SK-N-SH treated with all-trans-retinoic acid at 6 μM for 48 hours (cell line): ENCODE data around the gene TST.

Source experiments
- ATAC-seq: fragments of 200-7000 bp; cut with Tn5 transposase; 3 replicates; pipeline ENCODE4 v1.9.1; 2020; ENCODE audit warnings: mild to moderate bottlenecking, moderate library complexity
- ARNTL ChIP-seq: fragments of 450-650 bp; formaldehyde crosslinking; IDR thresholded peaks from 2 replicates; pipeline ENCODE4 v1.5.0; 2020; ENCODE audit warnings: low read depth, mild to moderate bottlenecking, moderate library complexity, borderline replicate concordance
- BACH2 ChIP-seq: fragments of 250-450 bp; sonication (Bioruptor Pico); IDR thresholded peaks from 2 replicates; pipeline ENCODE4 v1.9.0; 2021; ENCODE audit warnings: mild to moderate bottlenecking, borderline replicate concordance
- CSDC2 ChIP-seq: fragments of 250-450 bp; sonication (Bioruptor Pico); IDR thresholded peaks from 2 replicates; pipeline ENCODE4 v1.5.0; 2020; ENCODE audit warnings: mild to moderate bottlenecking, moderate library complexity
- ESRRG ChIP-seq: fragments of 250-450 bp; sonication (Bioruptor Pico); IDR thresholded peaks from 2 replicates; pipeline ENCODE4 v1.6.1; 2021; ENCODE audit warnings: mild to moderate bottlenecking
- GLIS3 ChIP-seq: fragments of 250-450 bp; sonication (Bioruptor Pico); IDR thresholded peaks from 2 replicates; pipeline ENCODE4 v1.5.0; 2020; ENCODE audit warnings: mild to moderate bottlenecking, moderate library complexity
- ISL1 ChIP-seq: fragments of 250-450 bp; sonication (Bioruptor Pico); IDR thresholded peaks from 2 replicates; pipeline ENCODE4 v2.1.2; 2022; ENCODE audit warnings: mild to moderate bottlenecking, moderate library complexity
- OSR1 ChIP-seq: fragments of 250-450 bp; sonication (Bioruptor Pico); IDR thresholded peaks from 2 replicates; pipeline ENCODE4 v1.8.0; 2022; ENCODE audit warnings: moderate library complexity, mild to moderate bottlenecking, inconsistent platforms
- PPARA ChIP-seq: fragments of 250-450 bp; sonication (Bioruptor Pico); IDR thresholded peaks from 2 replicates; pipeline ENCODE4 v1.5.0; 2020; ENCODE audit warnings: mild to moderate bottlenecking, borderline replicate concordance
- RARB ChIP-seq: fragments of 250-450 bp; sonication (Bioruptor Pico); IDR thresholded peaks from 2 replicates; pipeline ENCODE4 v1.8.0; 2021; ENCODE audit warnings: mild to moderate bottlenecking, moderate library complexity
- SNAI2 ChIP-seq: fragments of 250-450 bp; sonication (Bioruptor Pico); IDR thresholded peaks from 2 replicates; pipeline ENCODE4 v1.5.0; 2020; ENCODE audit warnings: mild to moderate bottlenecking, moderate library complexity
- TOX ChIP-seq: fragments of 250-450 bp; sonication (Bioruptor Pico); IDR thresholded peaks from 2 replicates; pipeline ENCODE4 v1.8.0; 2021; ENCODE audit warnings: mild to moderate bottlenecking, moderate library complexity, borderline replicate concordance
- ZC3H10 ChIP-seq: fragments of 250-450 bp; sonication (Bioruptor Pico); IDR thresholded peaks from 2 replicates; pipeline ENCODE4 v1.5.1; 2021; ENCODE audit warnings: mild to moderate bottlenecking, moderate library complexity
- ZFP3 ChIP-seq: fragments of 250-450 bp; sonication (Bioruptor Pico); IDR thresholded peaks from 2 replicates; pipeline ENCODE4 v1.5.0; 2020; ENCODE audit warnings: mild to moderate bottlenecking, moderate library complexity
- ZFP30 ChIP-seq: fragments of 450-650 bp; formaldehyde crosslinking; IDR thresholded peaks from 2 replicates; pipeline ENCODE4 v1.5.0; 2022; ENCODE audit warnings: mild to moderate bottlenecking, moderate library complexity
- ZNF565 ChIP-seq: fragments of 450-650 bp; formaldehyde crosslinking; conservative IDR thresholded peaks from 2 replicates; pipeline ENCODE4 v1.5.0; 2020; ENCODE audit warnings: low read depth, mild to moderate bottlenecking, moderate library complexity
- ZNF70 ChIP-seq: fragments of 450-650 bp; formaldehyde crosslinking; IDR thresholded peaks from 2 replicates; pipeline ENCODE4 v1.5.0; 2020; ENCODE audit warnings: mild to moderate bottlenecking, moderate library complexity
- ZNF8 ChIP-seq: fragments of 450-650 bp; formaldehyde crosslinking; IDR thresholded peaks from 2 replicates; pipeline ENCODE4 v1.5.0; 2020; ENCODE audit warnings: mild to moderate bottlenecking, moderate library complexity
- TF ChIP-seq, protein P1 (sequence below): fragments of 250-450 bp; sonication (Bioruptor Pico); IDR thresholded peaks from 2 replicates; pipeline ENCODE4 v1.5.1; 2020; ENCODE audit warnings: low read depth, mild to moderate bottlenecking, moderate library complexity
- TF ChIP-seq, protein P2 (sequence below): fragments of 250-450 bp; sonication (Bioruptor Pico); IDR thresholded peaks from 2 replicates; pipeline ENCODE4 v1.8.0; 2021; ENCODE audit warnings: low read depth, mild to moderate bottlenecking, moderate library complexity, borderline replicate concordance
- TF ChIP-seq, protein P3 (sequence below): fragments of 250-450 bp; sonication (Bioruptor Pico); IDR thresholded peaks from 2 replicates; pipeline ENCODE4 v1.5.0; 2020; ENCODE audit warnings: mild to moderate bottlenecking, moderate library complexity
- TF ChIP-seq, protein P4 (sequence below): fragments of 250-450 bp; sonication (Bioruptor Pico); IDR thresholded peaks from 2 replicates; pipeline ENCODE4 v1.5.1; 2021; ENCODE audit warnings: mild to moderate bottlenecking, moderate library complexity

Gene TST

DNA sequence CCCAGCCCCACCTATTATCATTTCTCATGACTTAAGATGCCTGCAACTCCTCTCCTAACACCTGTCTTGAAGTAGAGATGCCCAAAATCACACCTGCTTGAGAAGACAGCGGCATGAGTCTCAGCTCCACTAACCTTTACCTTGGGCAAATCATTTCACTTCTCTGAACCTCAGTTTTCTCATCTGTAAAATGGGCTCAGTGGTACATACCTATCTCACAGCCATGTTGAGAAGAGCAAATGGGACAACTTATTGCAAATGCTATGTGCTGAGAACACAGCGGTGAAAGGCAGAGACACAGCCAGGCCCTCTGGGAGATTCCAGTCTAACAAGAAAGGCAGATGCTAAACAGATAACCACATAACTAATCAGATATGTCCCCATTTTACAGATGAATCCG, 7.8 kb downstream of the TST start:
- TF ChIP-seq TOX (no peak), RARB (CRISPR knock-in tag) (no peak), OSR1 (CRISPR knock-in tag) (no peak), ZNF8 (CRISPR knock-in tag) (no peak), PPARA (CRISPR knock-in tag) (no peak), ISL1 (CRISPR knock-in tag) (no peak), ESRRG (no peak), GLIS3 (CRISPR knock-in tag) (no peak), CSDC2 (CRISPR knock-in tag) (no peak), ZC3H10 (CRISPR knock-in tag) (no peak), BACH2 (CRISPR knock-in tag) (no peak)
- TF ChIP-seq, protein P1, sequence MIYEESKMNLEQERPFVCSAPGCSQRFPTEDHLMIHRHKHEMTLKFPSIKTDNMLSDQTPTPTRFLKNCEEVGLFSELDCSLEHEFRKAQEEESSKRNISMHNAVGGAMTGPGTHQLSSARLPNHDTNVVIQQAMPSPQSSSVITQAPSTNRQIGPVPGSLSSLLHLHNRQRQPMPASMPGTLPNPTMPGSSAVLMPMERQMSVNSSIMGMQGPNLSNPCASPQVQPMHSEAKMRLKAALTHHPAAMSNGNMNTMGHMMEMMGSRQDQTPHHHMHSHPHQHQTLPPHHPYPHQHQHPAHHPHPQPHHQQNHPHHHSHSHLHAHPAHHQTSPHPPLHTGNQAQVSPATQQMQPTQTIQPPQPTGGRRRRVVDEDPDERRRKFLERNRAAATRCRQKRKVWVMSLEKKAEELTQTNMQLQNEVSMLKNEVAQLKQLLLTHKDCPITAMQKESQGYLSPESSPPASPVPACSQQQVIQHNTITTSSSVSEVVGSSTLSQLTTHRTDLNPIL (CRISPR knock-in tag): no peak
- TF ChIP-seq, protein P2, sequence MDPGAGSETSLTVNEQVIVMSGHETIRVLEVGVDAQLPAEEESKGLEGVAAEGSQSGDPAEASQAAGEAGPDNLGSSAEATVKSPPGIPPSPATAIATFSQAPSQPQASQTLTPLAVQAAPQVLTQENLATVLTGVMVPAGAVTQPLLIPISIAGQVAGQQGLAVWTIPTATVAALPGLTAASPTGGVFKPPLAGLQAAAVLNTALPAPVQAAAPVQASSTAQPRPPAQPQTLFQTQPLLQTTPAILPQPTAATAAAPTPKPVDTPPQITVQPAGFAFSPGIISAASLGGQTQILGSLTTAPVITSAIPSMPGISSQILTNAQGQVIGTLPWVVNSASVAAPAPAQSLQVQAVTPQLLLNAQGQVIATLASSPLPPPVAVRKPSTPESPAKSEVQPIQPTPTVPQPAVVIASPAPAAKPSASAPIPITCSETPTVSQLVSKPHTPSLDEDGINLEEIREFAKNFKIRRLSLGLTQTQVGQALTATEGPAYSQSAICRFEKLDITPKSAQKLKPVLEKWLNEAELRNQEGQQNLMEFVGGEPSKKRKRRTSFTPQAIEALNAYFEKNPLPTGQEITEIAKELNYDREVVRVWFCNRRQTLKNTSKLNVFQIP (CRISPR knock-in tag): no peak
- ATAC-seq: no peak

DNA sequence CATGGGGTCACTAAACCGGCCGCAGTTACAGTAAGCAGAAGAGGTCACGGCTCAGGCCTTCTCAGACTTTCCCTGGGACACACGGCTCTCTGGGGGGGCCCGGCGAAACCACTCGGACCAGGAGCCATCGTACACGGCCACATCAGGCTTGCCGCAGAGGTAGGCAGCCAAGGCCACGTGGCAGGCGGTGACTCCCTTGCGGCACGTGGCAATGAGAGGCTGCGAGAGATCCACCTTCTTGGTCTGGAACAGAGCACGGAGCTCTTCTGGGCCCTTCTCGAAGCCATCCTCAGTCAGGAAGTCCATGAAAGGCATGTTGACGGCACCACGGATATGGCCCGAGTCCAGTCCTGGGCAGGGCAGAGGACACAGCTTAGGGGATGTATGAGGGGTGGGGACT, 8.3 kb downstream of the TST start:
- TF ChIP-seq PPARA (CRISPR knock-in tag) (no peak), ZFP30 (CRISPR knock-in tag) (no peak), ZC3H10 (CRISPR knock-in tag) (no peak), ZNF70 (CRISPR knock-in tag) (no peak), RARB (CRISPR knock-in tag) (no peak), CSDC2 (CRISPR knock-in tag) (no peak), ISL1 (CRISPR knock-in tag) (no peak), ESRRG (no peak)
- TF ChIP-seq, protein P3, sequence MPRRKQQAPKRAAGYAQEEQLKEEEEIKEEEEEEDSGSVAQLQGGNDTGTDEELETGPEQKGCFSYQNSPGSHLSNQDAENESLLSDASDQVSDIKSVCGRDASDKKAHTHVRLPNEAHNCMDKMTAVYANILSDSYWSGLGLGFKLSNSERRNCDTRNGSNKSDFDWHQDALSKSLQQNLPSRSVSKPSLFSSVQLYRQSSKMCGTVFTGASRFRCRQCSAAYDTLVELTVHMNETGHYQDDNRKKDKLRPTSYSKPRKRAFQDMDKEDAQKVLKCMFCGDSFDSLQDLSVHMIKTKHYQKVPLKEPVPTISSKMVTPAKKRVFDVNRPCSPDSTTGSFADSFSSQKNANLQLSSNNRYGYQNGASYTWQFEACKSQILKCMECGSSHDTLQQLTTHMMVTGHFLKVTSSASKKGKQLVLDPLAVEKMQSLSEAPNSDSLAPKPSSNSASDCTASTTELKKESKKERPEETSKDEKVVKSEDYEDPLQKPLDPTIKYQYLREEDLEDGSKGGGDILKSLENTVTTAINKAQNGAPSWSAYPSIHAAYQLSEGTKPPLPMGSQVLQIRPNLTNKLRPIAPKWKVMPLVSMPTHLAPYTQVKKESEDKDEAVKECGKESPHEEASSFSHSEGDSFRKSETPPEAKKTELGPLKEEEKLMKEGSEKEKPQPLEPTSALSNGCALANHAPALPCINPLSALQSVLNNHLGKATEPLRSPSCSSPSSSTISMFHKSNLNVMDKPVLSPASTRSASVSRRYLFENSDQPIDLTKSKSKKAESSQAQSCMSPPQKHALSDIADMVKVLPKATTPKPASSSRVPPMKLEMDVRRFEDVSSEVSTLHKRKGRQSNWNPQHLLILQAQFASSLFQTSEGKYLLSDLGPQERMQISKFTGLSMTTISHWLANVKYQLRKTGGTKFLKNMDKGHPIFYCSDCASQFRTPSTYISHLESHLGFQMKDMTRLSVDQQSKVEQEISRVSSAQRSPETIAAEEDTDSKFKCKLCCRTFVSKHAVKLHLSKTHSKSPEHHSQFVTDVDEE (CRISPR knock-in tag): no peak
- ATAC-seq: no peak

DNA sequence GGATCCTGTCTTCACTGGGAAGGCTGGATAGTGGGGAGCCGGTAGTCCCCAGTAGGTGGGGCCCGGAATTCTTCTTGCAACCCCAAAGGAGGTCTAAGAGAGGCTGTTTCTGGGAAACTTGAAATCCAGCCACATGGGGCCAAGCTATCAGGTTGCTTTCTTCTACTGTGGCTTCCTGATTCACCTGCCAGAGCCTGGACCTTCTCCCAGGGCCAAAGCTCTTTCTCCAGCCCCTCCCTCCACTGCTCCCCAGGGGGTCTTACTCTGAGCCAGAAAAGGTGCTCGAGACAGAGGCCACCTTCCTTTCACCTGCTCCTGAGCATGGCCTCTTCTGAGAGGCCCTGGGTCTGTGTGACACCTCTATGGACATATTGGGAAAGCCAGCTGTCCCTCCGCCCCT, 9.1 kb downstream of the TST start:
- ATAC-seq: no peak
- TF ChIP-seq ZFP30 (CRISPR knock-in tag): no peak
- no peak for TF ChIP-seq ZNF565 (CRISPR knock-in tag)
- TF ChIP-seq ISL1 (CRISPR knock-in tag): no peak
- no peak for TF ChIP-seq RARB (CRISPR knock-in tag)
- TF ChIP-seq, protein P4, sequence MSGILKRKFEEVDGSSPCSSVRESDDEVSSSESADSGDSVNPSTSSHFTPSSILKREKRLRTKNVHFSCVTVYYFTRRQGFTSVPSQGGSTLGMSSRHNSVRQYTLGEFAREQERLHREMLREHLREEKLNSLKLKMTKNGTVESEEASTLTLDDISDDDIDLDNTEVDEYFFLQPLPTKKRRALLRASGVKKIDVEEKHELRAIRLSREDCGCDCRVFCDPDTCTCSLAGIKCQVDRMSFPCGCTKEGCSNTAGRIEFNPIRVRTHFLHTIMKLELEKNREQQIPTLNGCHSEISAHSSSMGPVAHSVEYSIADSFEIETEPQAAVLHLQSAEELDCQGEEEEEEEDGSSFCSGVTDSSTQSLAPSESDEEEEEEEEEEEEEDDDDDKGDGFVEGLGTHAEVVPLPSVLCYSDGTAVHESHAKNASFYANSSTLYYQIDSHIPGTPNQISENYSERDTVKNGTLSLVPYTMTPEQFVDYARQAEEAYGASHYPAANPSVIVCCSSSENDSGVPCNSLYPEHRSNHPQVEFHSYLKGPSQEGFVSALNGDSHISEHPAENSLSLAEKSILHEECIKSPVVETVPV (CRISPR knock-in tag): no peak
- TF ChIP-seq TOX: no peak
- TF ChIP-seq CSDC2 (CRISPR knock-in tag): no peak
- TF ChIP-seq, protein P1 (CRISPR knock-in tag): no peak
- TF ChIP-seq ARNTL (CRISPR knock-in tag): no peak
- no peak for TF ChIP-seq OSR1 (CRISPR knock-in tag)
- no peak for TF ChIP-seq ESRRG
- no peak for TF ChIP-seq ZFP3
- no peak for TF ChIP-seq SNAI2
- no peak for TF ChIP-seq ZNF8 (CRISPR knock-in tag)
